IPS-NIHi7 (cell line): ENCODE data around the gene TRAPPC6A.

Experiments
- DNase-seq: peaks from one replicate; pipeline ENCODE4 v3.0.0; 2012; ENCODE audit warnings: mixed read lengths; ENCODE audit errors: extremely low spot score

The TRAPPC6A gene

GRCh38 chr19:45149129-45149528 lies 28.9 kb downstream of the TRAPPC6A start:
- no peak for DNase-seq

GRCh38 chr19:45147835-45148676 lies 30.0 kb downstream of the TRAPPC6A start:
- peak; percentile 62 for DNase-seq

GRCh38 chr19:45146741-45147205 lies 31.3 kb downstream of the TRAPPC6A start:
- DNase-seq: no peak

GRCh38 chr19:45146251-45146650 lies 31.8 kb downstream of the TRAPPC6A start:
- no peak for DNase-seq

- no peak for DNase-seq
Observed at GRCh38 chr19:45145270-45146189, 32.5 kb downstream of the TRAPPC6A start.

- no peak for DNase-seq
Observed at GRCh38 chr19:45144431-45145269, 33.4 kb downstream of the TRAPPC6A start.

- no peak for DNase-seq
Observed at GRCh38 chr19:45142726-45143110, 35.3 kb downstream of the TRAPPC6A start.

- no peak for DNase-seq
Observed at GRCh38 chr19:45142016-45142725, 35.9 kb downstream of the TRAPPC6A start.

- no peak for DNase-seq
Observed at GRCh38 chr19:45141203-45141900, 36.7 kb downstream of the TRAPPC6A start.

GRCh38 chr19:45140533-45140932 lies 37.5 kb downstream of the TRAPPC6A start:
- no peak for DNase-seq

GRCh38 chr19:45140144-45140503 lies 37.9 kb downstream of the TRAPPC6A start:
- no peak for DNase-seq

- DNase-seq: no peak
Observed at GRCh38 chr19:45139286-45140143, 38.5 kb downstream of the TRAPPC6A start.

- DNase-seq: no peak
Observed at GRCh38 chr19:45138303-45138751, 39.7 kb downstream of the TRAPPC6A start.

GRCh38 chr19:45137179-45137761 lies 40.8 kb downstream of the TRAPPC6A start:
- no peak for DNase-seq

GRCh38 chr19:45136507-45137178 lies 41.4 kb downstream of the TRAPPC6A start:
- DNase-seq: peak; percentile 53

- no peak for DNase-seq
Observed at GRCh38 chr19:45135176-45135885, 42.7 kb downstream of the TRAPPC6A start.

- no peak for DNase-seq
Observed at GRCh38 chr19:45133661-45134060, 44.4 kb downstream of the TRAPPC6A start.
